ENCODE data around the gene ROBO1.

ROBO1 gene

DNA sequence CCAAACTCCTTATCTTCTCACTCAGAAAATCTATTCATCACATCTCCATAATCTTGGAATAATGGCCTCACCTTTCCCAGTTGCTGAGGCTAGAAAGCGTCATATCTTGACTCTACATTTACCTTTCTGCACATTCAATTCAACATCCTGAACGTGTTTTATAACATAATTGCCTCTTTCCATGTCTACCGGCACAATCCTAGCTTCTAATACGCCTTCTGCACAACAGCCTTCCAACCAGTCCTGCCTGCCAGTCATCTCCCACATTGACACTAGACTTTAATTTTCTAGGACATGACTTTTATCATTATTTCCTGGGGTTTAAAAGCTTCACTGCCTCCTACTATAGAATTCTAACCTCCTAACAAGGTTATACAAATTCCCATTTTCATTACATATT is 906.6 kb downstream of the ROBO1 start:
- no peak for DNase-seq

DNA sequence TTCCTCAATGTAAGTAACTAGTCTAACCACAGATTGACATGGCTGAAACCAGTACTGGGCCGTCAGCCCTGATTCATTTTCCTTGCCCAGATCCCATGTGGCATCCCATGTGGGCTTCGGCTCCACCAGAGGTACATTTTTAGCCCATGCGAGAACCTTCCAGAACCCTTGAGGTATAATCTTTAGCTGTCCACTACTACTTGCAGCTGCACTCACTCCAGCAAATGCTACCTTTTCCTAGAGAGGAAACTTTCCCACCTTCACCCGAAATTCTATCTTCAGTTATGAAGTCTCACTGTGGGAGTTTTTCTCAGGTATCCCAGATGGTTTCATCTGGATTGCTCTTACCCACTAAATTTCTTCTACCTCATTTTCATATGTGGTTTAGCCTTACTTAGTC is 907.2 kb downstream of the ROBO1 start:
- DNase-seq = no peak

DNA sequence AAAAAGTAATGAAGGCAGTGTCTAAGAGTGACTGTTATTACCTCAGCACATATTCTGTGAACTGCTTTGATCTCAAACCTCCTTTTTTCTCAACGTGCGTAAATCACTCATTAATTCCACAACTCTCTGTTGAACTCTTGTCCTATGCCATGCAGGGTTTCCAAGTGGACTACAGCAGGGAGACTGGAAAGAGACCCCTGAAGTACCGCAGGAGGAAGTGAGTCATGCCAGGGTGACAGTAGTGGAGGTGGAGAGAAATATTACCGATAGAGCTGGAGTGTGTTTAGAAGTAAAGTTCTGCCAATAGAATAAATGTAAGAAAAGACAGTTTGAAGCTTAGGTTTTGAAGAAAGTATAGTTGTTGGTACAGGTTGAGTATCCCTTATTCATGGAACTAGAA is 908.9 kb downstream of the ROBO1 start:
- no peak for DNase-seq

DNA sequence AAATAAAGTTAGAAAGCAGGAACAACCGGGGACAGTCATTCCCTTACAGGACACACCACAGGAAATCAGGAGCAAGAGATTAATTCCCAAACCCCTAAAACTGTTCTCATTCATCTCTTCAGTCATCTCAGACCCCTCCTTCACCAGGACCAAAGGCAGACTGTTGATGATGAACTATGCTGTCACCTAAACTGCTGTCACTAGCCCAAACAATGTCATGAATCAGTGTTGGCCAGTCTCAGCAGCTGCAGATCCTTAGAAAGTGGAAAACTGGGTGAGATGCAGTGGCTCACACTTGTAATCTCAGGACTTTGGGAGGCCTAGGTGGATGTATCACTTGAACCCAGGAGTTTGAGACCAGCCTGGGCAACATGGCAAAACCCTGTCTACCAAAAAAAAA is 909.6 kb downstream of the ROBO1 start:
- DNase-seq = no peak

DNA sequence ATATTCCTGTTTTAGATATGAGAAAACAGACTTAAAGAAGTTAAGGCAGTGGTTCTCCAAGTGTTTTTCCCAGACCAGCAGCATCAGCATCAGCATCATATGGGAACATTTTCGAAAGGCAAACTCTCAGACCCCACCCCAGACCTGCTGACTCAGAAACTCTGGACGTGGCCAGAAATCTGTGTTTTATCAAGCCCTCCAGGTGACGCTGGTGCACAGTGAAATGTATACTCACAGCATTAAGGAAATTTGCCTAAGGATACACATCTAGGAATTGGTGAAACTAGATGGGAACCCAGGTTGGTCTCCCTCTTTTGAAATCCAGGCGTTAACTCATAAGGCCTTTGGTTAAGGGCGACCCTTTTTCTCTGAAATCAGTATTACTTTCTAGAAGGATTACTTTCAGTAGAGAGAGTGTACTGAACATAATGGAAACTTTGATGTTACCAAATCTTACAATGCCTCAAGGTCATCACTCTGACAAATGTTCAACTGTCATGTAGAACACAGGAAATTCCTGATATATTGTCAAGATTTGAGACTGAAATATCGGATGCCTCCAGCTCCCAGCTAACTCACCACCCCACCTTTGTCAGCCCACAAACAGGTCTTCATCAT is 910.2 kb downstream of the ROBO1 start:
- DNase-seq = no peak

DNA sequence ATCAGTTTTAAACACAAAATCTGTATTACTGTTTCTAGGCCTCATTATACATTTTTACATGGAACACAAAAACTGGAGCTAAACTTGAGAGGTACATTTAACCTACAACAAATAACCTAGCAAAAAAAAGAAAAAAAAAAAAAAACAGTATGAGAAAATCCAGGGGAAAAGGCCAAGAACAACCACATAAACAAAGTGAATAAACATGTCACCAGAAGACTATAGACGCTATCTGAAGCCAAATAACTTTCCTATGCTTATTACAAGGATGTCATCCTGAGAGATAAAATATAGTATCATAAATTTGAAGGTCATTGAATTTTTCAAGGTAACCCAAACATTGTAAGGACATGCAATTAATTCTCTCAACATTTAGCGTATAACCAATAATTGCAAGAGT is 911.6 kb downstream of the ROBO1 start:
- DNase-seq = no peak

DNA sequence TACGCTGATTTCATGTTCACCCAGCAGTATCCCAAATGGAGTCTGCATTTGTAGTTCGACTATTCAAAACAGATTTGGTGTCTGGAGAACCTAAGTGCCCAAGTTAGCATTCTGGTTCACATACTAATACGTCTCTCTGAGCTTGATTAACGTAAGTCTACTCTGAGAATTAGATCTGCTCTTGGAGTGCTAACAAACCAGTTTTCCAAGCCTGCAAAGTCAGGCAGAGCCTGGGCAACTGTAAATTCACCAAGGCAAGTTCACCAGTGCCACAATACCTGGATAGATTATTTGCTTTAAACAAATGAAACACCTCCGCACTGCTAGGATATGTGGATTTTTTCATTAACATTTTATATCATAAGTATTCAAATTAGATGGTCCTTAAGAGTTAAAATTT is 912.6 kb downstream of the ROBO1 start:
- no peak for DNase-seq

DNA sequence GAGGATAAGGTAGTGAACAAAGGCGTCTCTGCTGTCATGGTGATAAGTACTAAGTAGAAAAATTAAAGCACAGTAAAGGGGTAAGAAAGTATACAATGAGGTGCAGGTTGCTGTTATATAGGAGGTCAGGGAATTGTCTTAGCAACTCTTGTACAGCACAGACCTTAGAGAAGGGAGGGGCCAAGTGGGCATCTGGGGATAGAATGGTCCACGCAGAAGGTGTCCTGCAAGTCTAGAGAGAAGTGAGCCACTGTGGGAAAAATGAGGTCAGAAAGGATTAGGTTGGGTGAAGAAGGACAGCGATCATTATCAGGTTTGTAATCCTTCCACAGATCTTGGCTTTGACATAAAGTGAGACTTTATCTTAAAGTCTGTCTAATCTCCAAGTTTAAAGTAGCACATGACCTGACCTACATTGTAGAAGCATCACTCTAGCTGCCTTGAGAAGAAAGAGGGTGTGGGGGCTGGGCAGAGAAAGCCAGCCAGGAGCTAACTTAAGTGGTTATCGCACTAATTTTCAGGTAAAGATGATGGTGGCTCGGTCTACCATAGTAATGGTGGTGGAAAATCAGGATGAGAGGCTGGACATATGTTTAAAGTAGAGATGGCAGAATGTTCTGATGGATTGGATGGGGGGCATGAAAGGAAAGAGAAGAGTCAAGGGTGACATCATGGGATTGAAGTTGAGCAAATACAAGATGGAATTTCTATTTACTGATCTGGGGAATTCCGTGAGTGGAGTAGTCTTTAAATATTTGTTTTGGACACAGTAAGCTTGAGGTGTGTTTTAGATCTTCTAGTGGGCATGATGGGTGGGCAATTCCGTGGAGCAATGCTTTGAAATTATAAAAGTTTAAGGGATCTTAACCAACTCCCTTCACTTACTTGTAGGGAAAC is 919.2 kb downstream of the ROBO1 start:
- DNase-seq = no peak

DNA sequence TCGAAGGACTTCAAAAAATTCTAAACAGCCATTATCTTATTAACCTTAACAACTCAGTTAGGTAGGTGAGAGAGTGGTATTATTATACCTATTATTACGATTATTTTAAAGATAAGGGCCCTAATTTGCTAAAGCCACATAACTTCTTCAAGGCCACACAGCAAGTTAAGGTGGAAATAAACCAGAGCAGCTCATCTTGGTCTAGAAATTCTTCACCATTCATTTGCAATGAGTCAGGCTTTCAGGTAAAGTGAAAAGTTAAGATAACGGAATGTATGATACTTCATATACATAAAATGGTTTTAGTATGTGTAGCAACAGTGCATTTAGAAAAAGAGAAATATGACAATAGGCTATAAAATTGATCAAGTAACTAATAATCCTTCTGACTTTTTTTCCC is 920.2 kb downstream of the ROBO1 start:
- no peak for DNase-seq

DNA sequence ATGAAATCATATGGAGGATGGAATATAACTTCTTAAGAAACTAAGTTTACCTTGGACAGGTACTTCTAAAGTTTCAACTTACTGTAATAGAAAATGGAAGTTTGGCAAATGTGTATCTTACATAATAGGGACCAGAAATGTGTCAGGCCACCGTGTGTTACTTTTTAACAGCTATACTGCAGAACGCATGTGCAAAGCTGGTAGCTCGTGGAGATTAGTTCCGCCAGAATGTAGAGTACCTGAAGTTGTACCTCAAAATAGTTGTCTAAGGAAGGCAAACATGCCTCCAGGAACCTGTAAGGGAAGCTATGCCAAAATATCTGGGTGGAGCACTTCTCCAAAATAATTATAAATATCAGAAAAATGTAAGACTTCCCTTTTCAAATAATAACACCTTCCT is 920.6 kb downstream of the ROBO1 start:
- no peak for DNase-seq

DNA sequence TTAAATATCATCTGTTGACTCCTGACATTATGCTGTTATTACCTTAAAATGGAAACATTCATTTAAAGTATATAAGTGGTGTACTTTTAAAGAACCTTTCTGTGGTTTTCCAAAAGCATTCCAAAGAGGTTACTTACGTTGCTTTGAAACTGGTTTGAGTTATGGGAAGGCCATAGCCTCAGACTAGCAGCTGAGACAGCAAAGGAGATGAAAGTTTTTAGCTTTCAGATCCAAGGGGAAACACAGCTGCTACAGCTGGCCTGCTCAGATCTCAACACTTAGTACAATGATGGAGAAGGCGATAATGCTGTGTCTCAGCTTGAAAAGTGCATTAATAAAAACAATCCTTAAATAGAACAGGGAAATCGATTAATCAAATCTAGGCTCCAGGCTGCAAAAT is 921.1 kb downstream of the ROBO1 start:
- no peak for DNase-seq

DNA sequence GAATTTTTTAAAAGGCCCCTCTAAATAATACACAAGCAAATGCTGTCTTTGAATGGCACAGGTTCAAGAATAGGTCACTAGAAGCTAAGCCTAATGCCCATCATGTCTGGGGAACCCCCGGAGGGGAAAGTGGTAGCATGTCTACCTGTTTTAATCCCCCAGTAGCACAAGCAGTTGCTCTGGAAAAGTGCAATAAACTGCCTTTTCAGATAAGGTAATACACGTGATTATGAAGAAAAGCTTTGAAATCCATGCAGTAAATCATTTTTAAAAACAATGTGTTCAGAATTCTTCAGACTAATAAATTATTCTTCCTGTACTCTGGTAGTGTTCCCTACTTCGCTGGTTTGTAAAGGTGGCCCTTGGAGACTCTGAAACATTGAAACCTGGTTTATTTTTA is 922.2 kb downstream of the ROBO1 start:
- DNase-seq = no peak

DNA sequence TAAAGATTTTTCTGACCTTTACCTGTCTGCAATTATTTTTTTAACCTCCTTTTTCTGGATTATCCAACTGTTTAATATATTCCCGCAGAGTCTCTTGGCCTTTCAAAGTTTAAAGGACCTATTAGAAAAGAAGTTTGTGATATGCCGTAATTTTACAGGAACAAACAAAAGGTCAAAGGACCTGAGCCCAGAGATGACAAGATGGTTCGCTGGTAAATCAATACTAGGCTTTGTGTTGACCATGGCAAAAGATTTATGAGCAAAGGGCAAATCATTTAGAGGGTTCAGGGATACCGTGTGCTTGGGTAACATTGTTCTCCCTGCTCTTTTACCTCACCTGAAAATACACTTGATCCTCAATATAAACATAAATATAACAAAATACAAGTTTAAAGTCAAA is 923.5 kb downstream of the ROBO1 start:
- DNase-seq = no peak

DNA sequence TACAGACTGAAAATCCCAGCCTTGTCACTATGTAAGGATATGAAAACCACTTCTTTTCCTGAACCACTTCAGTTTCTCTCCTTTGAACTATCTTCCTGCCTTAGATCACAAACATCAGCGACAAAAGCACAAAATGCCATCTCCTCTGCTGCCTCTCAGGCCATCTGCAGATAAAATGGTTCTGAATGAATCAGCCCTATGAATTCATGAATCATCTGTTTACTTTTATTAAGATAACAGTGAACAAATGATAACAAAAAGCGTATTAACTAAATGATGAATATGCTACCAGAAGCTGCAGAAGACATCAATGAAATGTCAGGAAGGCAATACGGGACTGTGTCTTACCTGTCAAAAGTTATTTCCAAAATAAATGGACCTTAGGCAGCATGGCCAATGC is 928.1 kb downstream of the ROBO1 start:
- DNase-seq = no peak

DNA sequence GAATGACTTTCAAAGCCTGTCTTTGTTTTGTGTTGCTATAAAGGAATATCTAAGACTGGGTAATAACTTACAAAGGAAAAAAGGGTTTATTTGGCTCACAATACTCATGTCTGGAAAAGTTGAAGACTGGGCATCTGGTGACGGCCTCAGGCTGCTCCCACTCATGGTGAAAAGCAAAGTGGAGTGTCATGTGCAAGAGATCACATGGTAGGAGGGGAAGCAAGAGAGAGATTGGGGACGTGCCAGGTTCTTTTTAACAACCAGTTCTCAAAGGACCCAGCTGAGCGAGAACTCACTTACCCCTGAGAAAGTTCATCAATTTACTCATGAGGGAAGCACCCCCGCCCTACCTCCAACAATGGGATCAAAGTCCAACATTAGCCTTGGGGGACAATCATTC is 929.4 kb downstream of the ROBO1 start:
- DNase-seq = no peak

DNA sequence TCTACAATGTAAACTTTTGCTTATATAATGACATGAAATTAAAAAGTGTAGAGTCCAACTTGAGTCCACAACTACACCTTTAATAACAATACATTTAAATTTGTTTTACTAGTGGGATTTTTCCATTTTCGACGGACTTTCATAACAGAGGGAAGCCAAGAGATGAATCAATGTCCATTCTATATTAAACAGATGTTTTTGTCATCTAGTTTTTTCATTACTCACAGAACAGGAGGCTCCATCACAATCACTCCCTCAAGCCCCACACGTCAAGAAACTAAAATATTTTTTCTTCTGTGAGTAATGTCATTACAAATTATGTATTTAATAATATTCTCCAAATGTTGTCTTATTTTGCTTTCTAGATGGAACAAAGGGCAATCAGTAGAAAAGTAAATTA is 932.9 kb downstream of the ROBO1 start:
- no peak for DNase-seq

DNA sequence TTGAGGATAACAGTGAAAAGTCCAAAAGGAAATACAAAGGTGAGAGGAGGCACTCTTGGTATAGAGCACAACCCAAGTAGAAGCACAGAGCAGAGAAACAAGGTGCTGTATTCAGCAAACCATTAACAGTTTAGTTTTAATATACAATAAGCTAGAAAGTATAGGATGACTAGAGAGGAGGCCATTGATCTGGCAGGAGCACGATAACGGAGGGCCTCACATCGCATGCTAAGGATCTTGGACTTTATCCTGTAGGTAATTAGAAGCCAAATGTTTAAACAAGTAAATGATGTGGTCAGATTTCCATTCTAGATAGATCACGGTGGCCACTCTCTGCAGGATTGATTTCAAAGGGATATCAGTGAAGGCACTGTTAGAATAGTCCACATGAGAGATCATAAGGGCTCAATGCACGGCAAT is 935.0 kb downstream of the ROBO1 start:
- no peak for DNase-seq

DNA sequence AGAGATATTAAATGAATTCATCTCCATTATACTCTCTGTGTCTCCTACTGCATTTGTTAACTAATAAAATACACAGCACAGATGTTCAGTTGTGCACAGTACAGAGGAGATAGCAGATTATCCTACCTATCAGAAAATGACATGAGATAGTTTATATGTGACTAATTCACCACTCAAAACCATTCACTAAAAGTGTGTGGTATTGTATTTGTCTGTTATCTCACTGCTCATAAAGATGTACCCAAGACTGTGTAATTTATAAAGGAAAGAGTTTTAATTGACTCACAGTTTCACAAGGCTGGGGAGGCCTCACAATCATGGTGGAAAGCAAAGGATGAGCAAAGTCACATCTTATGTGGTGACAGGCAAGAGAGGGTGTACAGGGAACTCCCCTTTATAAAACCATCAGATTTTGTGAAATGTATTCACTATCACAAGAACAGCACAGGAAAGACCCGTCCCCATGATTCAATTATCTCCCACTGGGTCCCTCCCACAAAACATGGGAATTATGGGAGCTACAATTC is 936.3 kb downstream of the ROBO1 start:
- DNase-seq = no peak

DNA sequence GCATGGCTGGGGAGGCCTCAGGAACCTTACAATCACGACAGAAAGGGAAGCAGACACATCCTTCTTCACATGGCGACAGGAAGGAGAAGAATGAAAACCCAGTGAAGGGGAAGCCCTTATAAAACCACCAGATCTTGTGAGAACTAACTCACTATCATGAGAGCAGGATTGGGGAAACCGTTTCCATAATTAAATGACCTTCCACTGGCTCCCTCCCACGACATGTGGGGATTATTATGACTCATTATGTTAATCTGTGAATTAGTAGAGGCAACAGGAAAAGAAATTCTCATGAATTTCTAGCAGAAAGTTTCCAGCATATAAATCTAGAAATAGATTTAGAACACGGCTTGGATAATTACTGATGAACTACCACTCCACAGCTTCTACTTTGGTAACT is 937.3 kb downstream of the ROBO1 start:
- DNase-seq = no peak

DNA sequence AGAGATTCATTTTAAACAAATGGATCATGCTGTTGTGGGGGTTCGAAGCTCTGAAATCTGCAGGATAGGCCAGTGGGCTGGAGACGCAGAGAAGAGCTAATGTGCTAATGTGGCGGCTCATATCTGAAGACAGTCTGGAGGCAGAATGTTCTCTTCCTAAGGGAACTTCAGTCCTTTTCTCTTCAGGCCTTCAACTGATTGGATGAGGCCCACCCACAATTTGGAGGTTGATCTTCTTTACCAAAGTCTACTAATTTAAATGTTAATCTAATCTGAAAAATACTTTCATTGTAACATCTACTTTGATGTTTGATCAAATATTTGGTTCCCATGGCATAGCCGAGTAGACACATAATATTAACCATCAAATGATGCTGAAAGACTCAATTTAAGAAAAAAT is 940.2 kb downstream of the ROBO1 start:
- DNase-seq = no peak

DNA sequence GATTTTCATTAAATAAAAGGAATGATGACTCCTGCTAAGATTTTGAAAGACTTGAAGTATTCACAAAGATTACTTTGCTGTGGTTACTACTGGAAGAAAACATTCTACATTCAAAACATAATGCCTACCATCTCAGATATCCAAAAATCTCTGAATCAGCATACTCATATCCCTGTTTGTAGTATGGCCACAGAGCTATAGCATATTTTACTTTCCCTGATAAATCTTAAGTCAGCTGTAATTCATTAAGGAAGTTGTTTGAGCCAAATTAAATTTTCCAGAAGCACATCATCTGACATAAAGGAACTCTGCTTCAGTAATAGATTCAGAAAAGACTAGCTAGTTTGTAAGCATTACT is 942.0 kb downstream of the ROBO1 start:
- DNase-seq = no peak

DNA sequence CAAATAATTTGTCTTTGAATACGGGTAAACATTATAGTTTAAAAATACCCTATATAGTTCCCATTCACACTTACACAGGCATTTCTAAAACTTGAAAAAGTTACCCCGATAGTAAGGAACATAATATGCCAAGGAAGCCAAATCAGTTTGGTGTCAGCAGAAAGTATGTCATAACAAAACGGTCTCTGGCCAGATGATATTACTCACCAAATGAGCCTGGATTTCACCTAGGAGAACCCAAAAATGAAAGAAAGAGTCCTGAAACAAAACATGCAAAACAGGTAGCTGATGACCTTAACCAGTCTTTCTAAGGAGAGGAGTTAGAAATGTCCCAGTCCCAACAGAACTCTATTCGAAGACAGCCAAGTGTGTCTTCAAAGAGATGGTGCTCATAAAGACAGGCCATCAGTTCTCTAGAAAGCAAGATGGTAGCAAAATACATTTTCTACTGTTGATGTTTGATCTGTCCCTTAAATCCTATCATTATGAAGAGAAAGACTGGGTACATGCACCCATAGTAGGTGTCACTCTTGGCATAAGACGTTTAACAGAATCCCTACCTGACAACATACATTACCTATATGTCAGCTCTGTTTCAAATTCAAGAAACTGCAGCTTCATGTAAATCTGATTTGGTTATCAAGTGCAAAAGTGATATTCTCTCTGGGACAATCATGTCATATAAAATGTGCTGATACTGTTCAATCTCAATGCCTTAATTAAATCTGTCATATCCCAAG is 942.5 kb downstream of the ROBO1 start:
- no peak for DNase-seq

DNA sequence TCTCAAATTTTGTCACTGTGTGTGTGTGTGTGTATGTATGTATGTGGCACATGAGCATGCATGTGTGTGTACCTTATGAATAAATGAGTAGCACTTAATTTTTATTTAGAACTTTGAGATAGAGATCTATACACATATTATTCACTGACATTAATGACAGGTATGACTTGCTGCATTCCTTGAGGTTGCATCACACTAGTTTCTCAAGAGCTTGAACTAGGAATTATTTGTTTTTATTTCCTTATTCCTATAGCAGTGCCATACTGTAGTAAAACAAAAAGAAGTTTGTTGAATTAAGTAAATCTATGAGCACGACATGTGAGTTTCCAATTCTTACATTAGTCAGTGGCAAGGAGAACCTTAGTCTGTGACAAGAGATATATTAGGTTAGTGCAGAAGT is 943.9 kb downstream of the ROBO1 start:
- DNase-seq = no peak

DNA sequence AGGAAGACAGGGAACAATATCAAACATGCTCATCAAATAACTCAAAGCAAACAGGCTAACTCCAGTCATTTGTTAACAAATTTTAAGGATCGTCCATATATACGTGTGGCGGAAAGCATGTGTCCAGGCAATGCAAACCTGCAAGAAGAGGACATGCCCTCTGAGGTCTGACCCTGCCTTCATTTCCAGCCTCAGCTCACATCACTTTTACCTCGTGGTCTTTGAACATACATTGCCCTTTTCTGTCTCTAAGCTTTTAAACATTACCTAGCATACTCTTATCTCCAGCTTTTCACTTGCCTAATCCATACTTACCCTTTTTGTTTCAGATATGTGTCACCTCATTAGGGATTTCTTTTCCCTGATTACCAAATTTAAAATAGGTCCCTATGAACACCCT is 944.4 kb downstream of the ROBO1 start:
- DNase-seq = no peak

Data from activated CD4-positive, alpha-beta T cell treated with anti-CD3 and anti-CD28 coated beads for 4 hours (primary cell).